ENCODE data around the gene AFF1.
A peak's percentile ranks its signal among the peaks of the same experiment; 100 is the strongest.

Gene AFF1

DNA sequence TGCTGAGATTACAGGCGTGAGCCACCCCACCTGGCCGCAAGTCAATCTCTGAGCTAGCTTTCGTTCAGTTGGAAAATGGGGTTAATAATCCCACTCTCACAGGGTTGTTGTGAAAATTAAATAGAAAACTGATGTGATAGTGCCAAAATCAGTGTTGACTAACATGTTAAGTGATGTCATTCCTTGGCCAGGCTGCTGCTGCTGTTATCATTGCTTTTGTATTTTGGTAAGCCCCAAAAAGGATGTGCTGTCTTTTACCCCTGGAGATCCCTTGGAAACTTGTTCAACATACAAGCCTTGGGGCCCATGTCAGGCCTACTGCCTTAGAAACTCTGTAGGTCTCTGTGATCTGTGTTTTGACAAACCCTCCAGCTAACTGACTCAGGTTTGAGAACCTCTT, 106.3 kb downstream of the AFF1 start:
- DNase-seq = no peak
- Histone ChIP-seq H3K79me1 (ENCODE audit: low read length) (no peaks in the 10 kb centered on the region), H4K12ac (ENCODE audit: low read depth, low read length) (no peak overlapping the region), H3K4me2 (ENCODE audit: low read length) (no peak overlapping the region), H2AK5ac (ENCODE audit: low read length) (no peak overlapping the region), H2AFZ (ENCODE audit: insufficient read depth, low read length, poor library complexity) (no peak overlapping the region), H3K4me3 (ENCODE audit: low read depth, low read length) (no peak overlapping the region), H3K36me3 (ENCODE audit: control insufficient read depth in 1 of 2, insufficient read depth in 2 of 2, low read length in 2 of 2) (peaks cover 0 to 2% of the 10 kb centered on the region in 2 experiments), H3K27me3 (ENCODE audit: insufficient read depth, low read length) (no peaks in the 10 kb centered on the region), H3K27ac (ENCODE audit: low read depth, low read length) (no peak overlapping the region), H3K9ac (ENCODE audit: low read length) (no peak overlapping the region), H2BK12ac (ENCODE audit: low read length) (no peak overlapping the region), H3K4me1 (ENCODE audit: control insufficient read depth in 1 of 2, insufficient read depth in 2 of 2, low read length in 2 of 2) (peaks cover 4 to 12% of the 10 kb centered on the region in 2 experiments), H2BK5ac (ENCODE audit: low read depth, low read length, poor library complexity) (no peak overlapping the region), H2BK120ac (ENCODE audit: insufficient read depth, low read length, poor library complexity) (no peak overlapping the region), H3K79me2 (ENCODE audit: control insufficient read depth, insufficient read depth, low read length, poor library complexity) (peaks cover 2% of the 10 kb centered on the region), H4K8ac (ENCODE audit: low read depth, low read length) (no peak overlapping the region), H3K4ac (ENCODE audit: low read depth, low read length) (no peak overlapping the region), H3K9me3 (ENCODE audit: insufficient read depth, low read depth, low read length) (no peaks in the 10 kb centered on the region), H3K14ac (ENCODE audit: low read length) (no peak overlapping the region), H4K91ac (ENCODE audit: low read depth, low read length) (no peak overlapping the region), H3K18ac (ENCODE audit: low read length) (no peak overlapping the region), H3K23ac (ENCODE audit: low read length) (no peak overlapping the region)
- no CpG with 5 or more reads among the region's 3 CpGs for WGBS (ENCODE audit: extremely low coverage, insufficient coverage, insufficient read length)

DNA sequence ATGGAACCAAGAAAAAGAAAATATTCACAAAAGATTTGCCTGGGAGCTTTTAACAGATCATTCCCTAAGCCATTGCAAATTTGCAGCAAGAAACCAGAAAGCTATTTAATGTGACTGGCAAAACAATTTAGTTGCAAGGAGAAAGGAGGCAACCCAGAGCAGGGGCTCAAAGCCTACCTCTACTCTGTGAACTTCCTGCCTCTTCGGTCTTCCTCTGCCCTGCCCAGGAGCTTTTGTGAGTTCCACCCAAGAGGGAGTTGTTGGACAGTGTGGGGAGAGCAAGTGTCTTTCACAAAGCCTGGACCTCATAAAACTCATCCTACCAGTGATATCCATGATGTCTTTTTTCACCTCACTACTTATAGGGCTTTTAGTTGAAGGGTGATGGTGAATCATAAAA, 107.4 kb downstream of the AFF1 start:
- H2AK5ac ChIP-seq (ENCODE audit: low read length) = no peak overlapping the region
- H3K27ac ChIP-seq (ENCODE audit: low read depth, low read length) = no peak overlapping the region
- H3K23ac ChIP-seq (ENCODE audit: low read length) = no peak overlapping the region
- H2BK5ac ChIP-seq (ENCODE audit: low read depth, low read length, poor library complexity) = no peak overlapping the region
- no peak overlapping the region for H4K12ac ChIP-seq (ENCODE audit: low read depth, low read length)
- no CpG with 5 or more reads among the region's 1 CpG for WGBS (ENCODE audit: extremely low coverage, insufficient coverage, insufficient read length)
- H3K14ac ChIP-seq (ENCODE audit: low read length) = no peak overlapping the region
- H3K9ac ChIP-seq (ENCODE audit: low read length) = no peak overlapping the region
- H4K8ac ChIP-seq (ENCODE audit: low read depth, low read length) = no peak overlapping the region
- H3K79me2 ChIP-seq (ENCODE audit: control insufficient read depth, insufficient read depth, low read length, poor library complexity) = peaks cover 2% of the 10 kb centered on the region
- H2BK120ac ChIP-seq (ENCODE audit: insufficient read depth, low read length, poor library complexity) = no peak overlapping the region
- H3K36me3 ChIP-seq (ENCODE audit: control insufficient read depth in 1 of 2, insufficient read depth in 2 of 2, low read length in 2 of 2) = peaks cover 6 to 8% of the 10 kb centered on the region in 2 experiments
- DNase-seq = no peak
- no peak overlapping the region for H2AFZ ChIP-seq (ENCODE audit: insufficient read depth, low read length, poor library complexity)
- no peak overlapping the region for H3K18ac ChIP-seq (ENCODE audit: low read length)
- no peaks in the 10 kb centered on the region for H3K9me3 ChIP-seq (ENCODE audit: insufficient read depth, low read depth, low read length)
- H3K27me3 ChIP-seq (ENCODE audit: insufficient read depth, low read length) = no peaks in the 10 kb centered on the region
- no peak overlapping the region for H3K4me2 ChIP-seq (ENCODE audit: low read length)
- H2BK12ac ChIP-seq (ENCODE audit: low read length) = no peak overlapping the region
- H3K4me1 ChIP-seq (ENCODE audit: control insufficient read depth in 1 of 2, insufficient read depth in 2 of 2, low read length in 2 of 2) = peaks cover 4 to 12% of the 10 kb centered on the region in 2 experiments
- H3K4me3 ChIP-seq (ENCODE audit: low read depth, low read length) = no peak overlapping the region
- no peak overlapping the region for H4K91ac ChIP-seq (ENCODE audit: low read depth, low read length)
- H3K4ac ChIP-seq (ENCODE audit: low read depth, low read length) = no peak overlapping the region
- H3K79me1 ChIP-seq (ENCODE audit: low read length) = no peaks in the 10 kb centered on the region

DNA sequence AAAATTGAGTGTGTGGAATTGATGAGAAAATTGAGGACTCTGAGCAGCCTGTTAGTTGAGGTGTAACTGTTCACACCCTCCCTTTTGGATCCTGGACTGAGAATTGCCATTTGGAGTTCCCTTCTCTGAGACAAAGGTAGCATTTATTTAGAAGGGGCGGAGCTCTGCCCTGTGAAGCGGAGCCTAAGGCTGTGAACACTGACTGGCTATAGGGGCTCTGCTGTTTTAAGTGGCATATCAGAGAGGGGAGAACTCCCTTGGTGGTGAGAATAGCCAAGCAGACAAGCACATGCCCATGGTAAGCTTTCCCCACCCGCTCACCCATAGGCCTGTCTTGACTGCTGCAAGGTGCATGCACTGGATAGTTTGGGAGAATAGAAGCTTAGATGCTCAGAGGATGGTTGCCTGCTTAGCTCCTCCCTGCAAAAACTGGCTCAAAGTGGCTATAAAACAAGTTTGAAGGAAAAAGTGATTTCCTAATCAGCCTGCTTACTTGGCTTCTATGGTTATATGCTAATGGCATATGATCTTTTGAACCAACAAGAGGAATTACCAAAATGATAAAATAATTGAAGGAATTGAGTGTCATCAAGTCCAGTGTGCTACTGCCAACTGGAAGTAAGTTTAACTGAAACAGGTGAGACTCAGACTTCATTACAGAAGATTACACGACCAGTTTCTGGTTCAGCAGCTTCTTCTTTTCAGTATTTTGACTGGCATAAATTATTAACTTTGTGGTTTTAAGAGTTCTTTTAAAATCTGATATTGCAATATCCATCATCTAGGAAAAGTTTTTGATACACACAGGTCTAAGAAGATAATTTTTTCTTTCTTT, 108.4 kb downstream of the AFF1 start:
- DNase-seq = peak in 1 of 2 donors; percentile 36
- H3K4me3 ChIP-seq (ENCODE audit: low read depth, low read length) = no peak overlapping the region
- no peak overlapping the region for H3K9ac ChIP-seq (ENCODE audit: low read length)
- H3K18ac ChIP-seq (ENCODE audit: low read length) = no peak overlapping the region
- H3K79me1 ChIP-seq (ENCODE audit: low read length) = no peaks in the 10 kb centered on the region
- no CpG with 5 or more reads among the region's 4 CpGs for WGBS (ENCODE audit: extremely low coverage, insufficient coverage, insufficient read length)
- H3K27me3 ChIP-seq (ENCODE audit: insufficient read depth, low read length) = no peaks in the 10 kb centered on the region
- no peak overlapping the region for H2AFZ ChIP-seq (ENCODE audit: insufficient read depth, low read length, poor library complexity)
- H3K36me3 ChIP-seq (ENCODE audit: control insufficient read depth in 1 of 2, insufficient read depth in 2 of 2, low read length in 2 of 2) = peaks cover 6 to 8% of the 10 kb centered on the region in 2 experiments
- peaks cover 2% of the 10 kb centered on the region for H3K79me2 ChIP-seq (ENCODE audit: control insufficient read depth, insufficient read depth, low read length, poor library complexity)
- no peak overlapping the region for H3K27ac ChIP-seq (ENCODE audit: low read depth, low read length)
- no peaks in the 10 kb centered on the region for H3K9me3 ChIP-seq (ENCODE audit: insufficient read depth, low read depth, low read length)
- H3K4me2 ChIP-seq (ENCODE audit: low read length) = no peak overlapping the region
- no peak overlapping the region for H2BK120ac ChIP-seq (ENCODE audit: insufficient read depth, low read length, poor library complexity)
- H3K4me1 ChIP-seq (ENCODE audit: control insufficient read depth in 1 of 2, insufficient read depth in 2 of 2, low read length in 2 of 2) = peaks cover 4 to 12% of the 10 kb centered on the region in 2 experiments
- no peak overlapping the region for H2BK5ac ChIP-seq (ENCODE audit: low read depth, low read length, poor library complexity)
- no peak overlapping the region for H3K14ac ChIP-seq (ENCODE audit: low read length)
- no peak overlapping the region for H4K12ac ChIP-seq (ENCODE audit: low read depth, low read length)
- no peak overlapping the region for H3K23ac ChIP-seq (ENCODE audit: low read length)
- H2BK12ac ChIP-seq (ENCODE audit: low read length) = no peak overlapping the region
- H2AK5ac ChIP-seq (ENCODE audit: low read length) = no peak overlapping the region
- H4K8ac ChIP-seq (ENCODE audit: low read depth, low read length) = no peak overlapping the region
- no peak overlapping the region for H4K91ac ChIP-seq (ENCODE audit: low read depth, low read length)
- no peak overlapping the region for H3K4ac ChIP-seq (ENCODE audit: low read depth, low read length)

DNA sequence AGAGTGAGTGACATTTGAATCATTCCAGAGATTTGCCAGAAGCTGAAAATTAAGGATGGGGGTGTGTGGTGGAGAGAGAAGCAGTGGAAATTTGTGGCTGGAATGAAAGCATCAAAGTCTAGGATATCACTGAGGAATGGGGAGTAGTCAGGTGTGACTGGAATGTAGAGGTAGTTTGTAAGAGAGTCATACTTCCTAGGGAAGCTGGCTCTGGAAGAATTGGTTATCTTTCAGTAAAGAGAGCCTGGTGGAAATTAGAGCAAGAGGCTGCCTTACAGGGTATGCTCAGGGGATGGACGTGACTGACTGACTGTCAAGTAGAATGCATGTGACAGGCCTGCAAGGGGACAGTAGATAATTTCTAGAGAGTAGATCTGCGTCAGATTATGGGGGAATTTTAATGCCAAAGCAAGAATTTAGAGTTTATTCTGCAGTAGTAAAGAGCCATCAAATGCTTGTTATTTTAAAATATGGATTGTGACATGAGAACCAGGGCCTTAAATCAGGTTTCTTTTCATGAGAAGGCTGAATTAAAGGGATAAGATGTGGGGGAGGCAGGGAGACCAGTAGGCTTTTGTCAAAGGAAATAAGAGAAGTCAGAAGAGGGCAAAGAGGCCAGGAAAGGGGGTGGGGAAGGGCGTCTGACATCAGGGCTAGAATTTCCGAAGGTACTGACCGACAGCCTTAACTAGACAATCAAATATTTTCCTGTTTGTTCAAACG, 109.9 kb downstream of the AFF1 start:
- WGBS (ENCODE audit: extremely low coverage, insufficient coverage, insufficient read length) = no CpG with 5 or more reads among the region's 6 CpGs
- H2AFZ ChIP-seq (ENCODE audit: insufficient read depth, low read length, poor library complexity) = no peak overlapping the region
- peaks cover 6 to 11% of the 10 kb centered on the region in 2 experiments for H3K36me3 ChIP-seq (ENCODE audit: control insufficient read depth in 1 of 2, insufficient read depth in 2 of 2, low read length in 2 of 2)
- H3K27ac ChIP-seq (ENCODE audit: low read depth, low read length) = peak overlapping the region; percentile 14
- H3K27me3 ChIP-seq (ENCODE audit: insufficient read depth, low read length) = no peaks in the 10 kb centered on the region
- no peak overlapping the region for H3K9ac ChIP-seq (ENCODE audit: low read length)
- H3K4ac ChIP-seq (ENCODE audit: low read depth, low read length) = no peak overlapping the region
- no peak overlapping the region for H4K91ac ChIP-seq (ENCODE audit: low read depth, low read length)
- H3K9me3 ChIP-seq (ENCODE audit: insufficient read depth, low read depth, low read length) = no peaks in the 10 kb centered on the region
- no peak overlapping the region for H3K18ac ChIP-seq (ENCODE audit: low read length)
- no peak overlapping the region for H2BK120ac ChIP-seq (ENCODE audit: insufficient read depth, low read length, poor library complexity)
- H2AK5ac ChIP-seq (ENCODE audit: low read length) = no peak overlapping the region
- H3K79me2 ChIP-seq (ENCODE audit: control insufficient read depth, insufficient read depth, low read length, poor library complexity) = no peaks in the 10 kb centered on the region
- DNase-seq = peak; percentile 67 to 92
- no peak overlapping the region for H3K14ac ChIP-seq (ENCODE audit: low read length)
- no peak overlapping the region for H2BK12ac ChIP-seq (ENCODE audit: low read length)
- H4K8ac ChIP-seq (ENCODE audit: low read depth, low read length) = no peak overlapping the region
- H2BK5ac ChIP-seq (ENCODE audit: low read depth, low read length, poor library complexity) = no peak overlapping the region
- no peak overlapping the region for H3K23ac ChIP-seq (ENCODE audit: low read length)
- peak overlapping the region; percentile 32 for H3K4me2 ChIP-seq (ENCODE audit: low read length)
- no peak overlapping the region for H4K12ac ChIP-seq (ENCODE audit: low read depth, low read length)
- H3K79me1 ChIP-seq (ENCODE audit: low read length) = no peaks in the 10 kb centered on the region
- H3K4me3 ChIP-seq (ENCODE audit: low read depth, low read length) = no peak overlapping the region
- H3K4me1 ChIP-seq (ENCODE audit: control insufficient read depth in 1 of 2, insufficient read depth in 2 of 2, low read length in 2 of 2) = peaks cover 2 to 10% of the 10 kb centered on the region in 2 experiments

Measured in trophoblast cell (in vitro differentiated cells and primary cell).